ACC112 (cell line): Measurements from ENCODE around the gene KRTAP5-3.

Experiments
- H2AFZ ChIP-seq: fragments of 200-600 bp; sonication (generic); one replicate; pipeline ENCODE4 v1.6.0; 2017; ENCODE audit warnings: antibody characterized with exemption, low read length; ENCODE audit not compliant: unreplicated experiment
- H3K27ac ChIP-seq: fragments of 200-600 bp; sonication (generic); 2 replicates; pipeline ENCODE4 v1.5.1; 2014; ENCODE audit warnings: low read depth, mild to moderate bottlenecking, antibody characterized with exemption, low read length, moderate library complexity
- H3K27me3 ChIP-seq: fragments of 200-600 bp; sonication (generic); 2 replicates; pipeline ENCODE4 v1.6.1; 2014; ENCODE audit warnings: mild to moderate bottlenecking, antibody characterized with exemption, low read length, moderate library complexity, mixed read lengths; ENCODE audit not compliant: insufficient read depth
- H3K36me3 ChIP-seq: fragments of 200-600 bp; sonication (generic); 2 replicates; pipeline ENCODE4 v1.6.1; 2016; ENCODE audit warnings: mild to moderate bottlenecking, antibody characterized with exemption, low read length, moderate library complexity, mixed read lengths; ENCODE audit not compliant: insufficient read depth
- H3K4me1 ChIP-seq: fragments of 200-600 bp; sonication (generic); one replicate; pipeline ENCODE4 v1.6.1; 2016; ENCODE audit warnings: low read length, mixed read lengths; ENCODE audit not compliant: insufficient read depth, unreplicated experiment, control insufficient read depth
- H3K4me3 ChIP-seq: fragments of 200-600 bp; sonication (generic); 2 replicates; pipeline ENCODE4 v1.5.1; 2014; ENCODE audit warnings: mild to moderate bottlenecking, low read depth, low read length
- H3K79me2 ChIP-seq: fragments of 200-600 bp; sonication (generic); one replicate; pipeline ENCODE4 v1.6.0; 2016; ENCODE audit warnings: low read length; ENCODE audit not compliant: control insufficient read depth, unreplicated experiment, insufficient read depth

Gene KRTAP5-3

DNA sequence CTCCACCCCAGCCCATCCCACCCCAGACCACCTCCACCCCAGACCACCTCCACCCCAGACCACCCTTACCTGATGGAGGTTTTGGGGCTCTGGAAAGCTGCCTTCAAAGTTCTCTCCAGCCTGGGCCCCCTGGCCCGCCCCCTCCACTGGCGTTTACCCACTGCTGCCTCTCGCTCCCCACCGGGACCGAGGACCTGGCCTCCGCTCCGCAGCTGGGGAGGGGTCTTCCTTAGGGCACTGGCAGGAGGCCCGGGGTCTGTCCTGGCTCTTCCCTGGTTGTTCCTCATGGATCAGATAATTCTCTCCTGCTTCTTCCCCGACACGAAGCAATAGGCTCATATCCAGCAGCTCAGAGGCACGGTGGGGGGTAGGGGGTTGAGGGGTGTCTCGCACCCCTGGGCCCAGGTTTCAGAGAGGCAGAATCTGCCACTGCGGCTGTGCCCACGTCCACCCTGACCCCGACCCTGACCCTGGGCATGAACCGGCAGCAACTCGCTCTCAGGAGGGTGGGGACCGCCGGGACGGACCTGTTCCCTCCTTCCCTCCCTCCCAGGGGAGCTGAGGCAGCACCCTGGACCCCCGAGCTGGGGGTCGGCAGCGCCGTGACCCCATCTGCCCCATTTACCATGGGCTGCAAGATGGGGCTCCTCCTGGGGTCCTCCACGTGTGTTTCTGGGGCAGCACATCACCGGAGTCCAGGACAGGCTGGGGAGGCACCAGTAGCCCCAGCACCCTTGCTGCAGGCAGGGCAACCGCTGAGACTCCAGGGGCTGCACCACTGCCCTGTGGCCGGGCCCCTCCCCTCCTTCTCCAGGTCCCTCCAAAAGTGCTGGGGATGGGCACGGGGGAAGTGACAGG, 34.3 kb upstream of the KRTAP5-3 start:
- H3K27ac ChIP-seq: no peak overlapping the region
- H3K27me3 ChIP-seq: peaks cover 20% of the 10 kb centered on the region; the same call in 1 of the 2 replicates
- no peaks in the 10 kb centered on the region for H3K4me1 ChIP-seq
- no peaks in the 10 kb centered on the region for H3K79me2 ChIP-seq
- no peak overlapping the region for H2AFZ ChIP-seq
- H3K4me3 ChIP-seq: no peak overlapping the region
- no peaks in the 10 kb centered on the region for H3K36me3 ChIP-seq

DNA sequence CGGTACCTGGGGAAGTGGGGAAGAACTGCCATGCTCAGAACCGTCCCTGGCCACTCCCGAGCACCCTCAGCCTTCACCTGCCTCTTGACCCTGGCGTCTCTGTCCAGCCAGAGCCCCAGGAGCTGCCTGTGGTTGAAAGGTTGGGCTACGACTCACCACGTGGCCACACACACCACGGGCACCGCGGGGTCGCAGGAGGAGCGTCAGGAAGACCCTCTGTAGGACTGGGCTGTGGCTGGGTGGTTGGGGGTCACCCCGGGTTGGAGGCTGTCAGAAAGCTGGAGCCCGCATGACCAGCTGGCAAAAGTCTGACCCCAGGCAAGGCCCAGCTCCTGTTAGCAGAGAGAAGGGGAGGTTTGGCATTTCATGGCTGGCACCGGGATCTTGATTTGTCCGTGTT, 32.8 kb upstream of the KRTAP5-3 start:
- H3K4me1 ChIP-seq: no peaks in the 10 kb centered on the region
- H3K27me3 ChIP-seq: peaks cover 28% of the 10 kb centered on the region
- no peak overlapping the region for H3K4me3 ChIP-seq
- H2AFZ ChIP-seq: no peak overlapping the region
- no peaks in the 10 kb centered on the region for H3K79me2 ChIP-seq
- no peaks in the 10 kb centered on the region for H3K36me3 ChIP-seq
- H3K27ac ChIP-seq: no peak overlapping the region

DNA sequence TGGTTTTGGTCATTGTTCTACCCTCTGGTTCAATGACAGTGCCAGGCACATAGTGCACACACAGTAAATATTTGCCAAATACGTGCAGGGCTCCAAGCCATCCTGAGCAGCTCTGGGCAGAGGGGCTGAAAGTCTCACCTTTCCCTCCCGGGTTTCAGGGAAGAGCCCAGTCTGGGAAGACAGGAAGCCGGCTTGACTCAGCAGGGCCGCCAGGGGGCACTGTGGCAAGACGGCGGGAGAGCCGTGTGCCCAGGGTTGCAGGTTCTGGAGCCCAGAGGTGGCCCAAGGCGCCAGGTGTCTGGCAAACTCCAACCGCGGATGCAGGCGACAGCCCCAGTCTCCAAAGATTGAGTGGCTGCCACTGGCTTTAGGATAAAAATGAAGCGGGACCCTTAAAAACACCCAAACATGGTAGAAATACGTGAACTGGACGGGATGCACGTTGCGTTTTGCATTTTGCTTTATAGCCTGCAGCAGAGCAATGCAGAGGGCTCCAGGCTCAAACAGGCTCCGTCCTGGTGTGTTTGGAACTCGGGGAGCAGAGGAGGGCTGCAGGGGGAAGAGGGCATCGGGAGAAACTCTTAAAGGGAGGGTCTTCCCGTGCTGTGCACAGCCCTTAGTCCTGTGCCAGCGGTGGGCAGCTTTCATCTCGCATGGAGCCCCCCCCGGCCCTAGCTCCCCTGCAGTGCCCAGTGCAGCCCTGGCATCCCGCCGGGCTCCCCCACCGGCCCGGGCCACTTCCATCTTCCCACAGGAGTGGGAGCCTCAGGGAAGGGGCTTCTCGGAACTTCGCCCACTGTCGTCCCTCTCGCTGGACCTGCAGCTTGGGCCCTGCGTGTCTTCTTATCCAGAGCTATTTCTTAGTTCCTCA, 32.0 kb upstream of the KRTAP5-3 start:
- H2AFZ ChIP-seq: no peak overlapping the region
- H3K27ac ChIP-seq: no peak overlapping the region
- no peaks in the 10 kb centered on the region for H3K4me1 ChIP-seq
- H3K4me3 ChIP-seq: no peak overlapping the region
- H3K27me3 ChIP-seq: peaks cover 36% of the 10 kb centered on the region
- H3K79me2 ChIP-seq: no peaks in the 10 kb centered on the region
- H3K36me3 ChIP-seq: no peaks in the 10 kb centered on the region

DNA sequence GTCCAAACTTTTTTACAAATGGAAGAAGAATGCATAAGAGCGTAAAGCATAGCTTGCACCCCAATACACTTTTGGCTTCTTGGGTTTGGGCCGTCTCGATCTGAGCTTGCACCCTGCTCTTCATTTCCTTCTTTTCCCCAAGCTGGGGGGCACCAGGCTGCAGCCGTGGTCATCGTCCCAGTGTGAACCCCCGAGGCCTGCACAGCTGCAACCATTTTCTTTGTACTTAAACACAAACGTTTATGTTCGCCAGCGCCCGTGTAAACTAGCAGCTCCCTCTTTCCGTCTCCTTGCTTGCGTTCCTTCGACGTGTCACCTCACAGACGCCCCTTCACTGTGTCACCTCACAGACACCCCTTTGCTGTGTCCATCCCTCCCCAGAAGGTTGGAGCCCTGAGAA, 31.4 kb upstream of the KRTAP5-3 start:
- Histone ChIP-seq H3K27ac (no peak overlapping the region), H3K36me3 (no peaks in the 10 kb centered on the region), H3K27me3 (peaks cover 35% of the 10 kb centered on the region), H3K79me2 (no peaks in the 10 kb centered on the region), H2AFZ (no peak overlapping the region), H3K4me1 (no peaks in the 10 kb centered on the region), H3K4me3 (no peak overlapping the region)

DNA sequence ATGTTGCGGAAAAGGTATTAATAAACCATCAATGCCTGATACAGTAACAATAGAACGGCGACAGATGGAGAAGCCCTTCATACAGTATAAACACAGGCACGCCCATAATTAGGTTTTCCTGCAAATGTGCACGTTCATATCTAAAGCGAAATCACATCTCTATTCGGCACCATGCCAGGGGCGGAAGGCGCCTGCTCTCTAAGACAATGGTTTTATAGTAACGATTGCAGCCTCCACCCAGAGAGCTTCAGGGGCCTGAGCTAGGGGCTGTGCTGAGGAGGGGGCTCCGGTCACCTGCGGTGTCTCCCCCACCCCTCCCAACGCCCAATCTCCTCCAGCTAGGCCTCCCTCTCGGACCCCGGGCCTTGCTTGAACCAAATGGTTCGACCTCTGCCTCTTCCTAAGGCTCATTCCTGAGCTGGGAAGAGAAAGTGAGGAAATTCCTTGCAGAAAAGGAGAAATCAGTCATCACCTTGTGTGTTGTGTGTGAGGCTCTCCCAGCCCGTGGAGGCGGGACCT, 30.9 kb upstream of the KRTAP5-3 start:
- H3K27me3 ChIP-seq: peaks cover 39% of the 10 kb centered on the region
- H3K79me2 ChIP-seq: no peaks in the 10 kb centered on the region
- H3K36me3 ChIP-seq: no peaks in the 10 kb centered on the region
- H2AFZ ChIP-seq: no peak overlapping the region
- no peak overlapping the region for H3K4me3 ChIP-seq
- no peaks in the 10 kb centered on the region for H3K4me1 ChIP-seq
- no peak overlapping the region for H3K27ac ChIP-seq

DNA sequence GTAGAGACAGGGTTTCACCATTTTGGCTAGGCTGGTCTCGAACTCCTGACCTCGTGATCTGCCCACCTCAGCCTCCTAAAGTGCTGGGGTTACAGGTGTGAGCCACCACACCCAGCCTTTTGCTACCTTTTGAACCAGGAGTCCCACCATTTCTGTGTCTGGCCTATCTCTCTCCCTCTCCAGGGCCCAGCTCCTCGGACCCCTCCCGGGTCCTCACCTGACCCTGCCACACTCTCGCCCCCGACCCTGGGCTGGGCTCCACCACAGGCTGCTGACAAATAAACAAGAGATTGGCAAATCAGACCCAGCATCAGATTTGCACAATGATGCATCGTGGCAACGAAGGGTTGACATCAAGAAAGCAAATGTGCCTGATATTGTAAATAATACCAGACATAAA, 30.1 kb upstream of the KRTAP5-3 start:
- Histone ChIP-seq H3K4me3 (no peak overlapping the region), H3K36me3 (no peaks in the 10 kb centered on the region), H2AFZ (no peak overlapping the region), H3K27ac (no peak overlapping the region), H3K4me1 (no peaks in the 10 kb centered on the region), H3K79me2 (no peaks in the 10 kb centered on the region), H3K27me3 (peaks cover 46% of the 10 kb centered on the region)

DNA sequence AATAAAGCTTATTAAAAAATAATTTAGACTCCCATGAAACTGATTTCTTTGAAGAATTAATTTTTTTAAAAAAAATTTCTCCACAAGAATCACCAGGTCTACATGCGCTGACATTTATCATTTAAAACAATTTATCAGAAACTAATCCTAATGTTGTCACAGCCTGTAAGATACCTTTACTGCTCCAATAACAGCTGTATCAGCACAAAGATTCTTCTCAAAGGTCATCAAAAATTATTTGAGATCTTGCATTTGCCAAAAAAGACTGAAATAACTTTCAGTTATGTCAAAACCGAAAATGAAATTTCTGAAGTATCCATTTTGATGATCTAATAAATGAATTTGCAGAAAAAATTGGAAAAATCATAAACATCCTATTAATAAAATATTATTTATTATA, 29.4 kb upstream of the KRTAP5-3 start:
- Histone ChIP-seq H2AFZ (no peak overlapping the region), H3K79me2 (no peaks in the 10 kb centered on the region), H3K4me1 (no peaks in the 10 kb centered on the region), H3K27ac (no peak overlapping the region), H3K36me3 (no peaks in the 10 kb centered on the region), H3K4me3 (no peak overlapping the region), H3K27me3 (peaks cover 50% of the 10 kb centered on the region)

DNA sequence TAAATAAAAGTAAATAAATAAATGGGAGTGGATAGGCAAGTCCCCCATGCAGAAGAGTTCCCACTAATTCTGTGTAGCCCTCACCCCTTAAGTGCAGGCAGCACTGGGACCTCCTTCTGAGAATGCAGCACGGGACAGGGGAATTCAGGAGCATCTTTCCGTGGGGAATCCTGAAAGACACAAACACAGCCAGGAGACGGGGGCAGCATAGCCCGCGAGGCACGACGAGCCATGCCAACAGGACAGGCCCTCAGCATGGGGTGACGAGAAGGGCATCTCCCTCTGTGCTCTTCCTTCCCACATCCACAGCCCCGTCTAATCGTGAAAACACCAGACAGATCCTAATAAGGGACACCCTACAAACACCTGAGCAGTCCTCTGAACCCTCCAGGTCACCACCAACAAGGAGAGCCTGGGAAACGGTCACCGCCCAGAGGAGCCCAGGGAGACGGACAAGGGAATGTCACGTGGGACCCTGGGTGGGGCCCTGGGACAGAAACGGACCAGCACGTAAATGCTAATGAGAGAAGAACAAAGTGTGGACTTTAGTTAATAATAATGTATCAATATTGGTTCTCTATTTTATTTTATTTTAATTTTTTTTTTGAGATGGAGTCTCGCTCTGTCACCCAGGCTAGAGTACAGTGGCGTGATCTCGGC, 28.2 kb upstream of the KRTAP5-3 start:
- peaks cover 62% of the 10 kb centered on the region for H3K27me3 ChIP-seq

DNA sequence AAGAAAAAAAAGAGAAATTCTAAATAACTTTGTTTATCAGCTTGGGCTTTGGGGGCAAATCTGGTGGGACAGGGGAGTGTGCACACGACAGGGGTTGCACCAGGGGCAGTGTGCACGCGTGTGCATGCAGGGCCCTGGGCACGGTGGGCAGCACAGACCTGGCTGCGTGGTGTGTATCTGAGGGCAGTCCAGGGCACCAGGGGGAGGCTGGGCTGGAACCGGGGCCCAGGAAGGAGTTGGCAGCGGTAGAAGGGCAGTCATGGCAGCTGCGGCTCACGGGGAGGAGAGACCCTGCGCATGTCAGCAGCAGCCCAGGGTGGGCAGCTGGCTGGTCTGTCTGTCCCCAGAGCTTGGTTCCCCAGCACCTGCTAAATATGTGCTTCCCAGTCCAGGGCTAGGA, 25.6 kb upstream of the KRTAP5-3 start:
- no peak overlapping the region for H3K27ac ChIP-seq
- H2AFZ ChIP-seq: no peak overlapping the region
- H3K79me2 ChIP-seq: no peaks in the 10 kb centered on the region
- no peaks in the 10 kb centered on the region for H3K36me3 ChIP-seq
- H3K4me3 ChIP-seq: no peak overlapping the region
- peaks cover 69% of the 10 kb centered on the region for H3K27me3 ChIP-seq
- no peaks in the 10 kb centered on the region for H3K4me1 ChIP-seq

More for the DNA sequence above, 28.2 kb upstream of the KRTAP5-3 start:
- H3K79me2 ChIP-seq: no peaks in the 10 kb centered on the region
- no peak overlapping the region for H2AFZ ChIP-seq
- no peak overlapping the region for H3K4me3 ChIP-seq
- no peak overlapping the region for H3K27ac ChIP-seq
- no peaks in the 10 kb centered on the region for H3K36me3 ChIP-seq
- no peaks in the 10 kb centered on the region for H3K4me1 ChIP-seq

DNA sequence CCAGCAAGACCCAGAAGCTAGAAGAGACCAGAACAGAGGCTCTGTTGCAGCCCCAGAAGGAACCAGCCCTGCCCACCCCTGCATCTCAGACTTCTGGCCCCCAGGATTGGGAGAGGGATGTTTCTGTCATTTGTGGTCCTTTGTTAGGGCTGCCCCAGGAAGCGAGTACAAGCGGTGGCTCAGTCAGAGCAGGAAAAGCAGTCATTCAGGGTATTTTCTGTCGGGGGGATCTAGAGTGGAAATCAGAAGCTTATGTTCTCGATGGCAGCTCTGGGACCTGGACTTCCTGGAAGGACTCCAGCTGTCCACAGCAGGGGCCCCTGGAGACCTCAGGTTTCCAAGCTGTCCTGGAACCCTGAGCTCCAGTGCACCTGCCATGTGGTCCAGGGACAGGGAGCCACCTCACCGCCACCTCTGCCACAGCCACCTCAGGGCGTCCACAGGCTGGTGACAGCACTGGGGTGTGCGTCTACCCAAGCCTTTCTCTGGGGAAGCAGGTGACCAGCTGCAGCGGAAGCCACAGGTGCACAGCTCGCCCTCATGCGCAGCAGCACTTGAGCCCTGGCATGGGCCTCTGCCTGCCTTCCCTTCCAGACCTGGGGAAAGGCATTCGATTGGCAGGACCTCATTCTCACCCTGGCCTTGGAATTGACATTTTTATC, 23.9 kb upstream of the KRTAP5-3 start:
- H2AFZ ChIP-seq: no peak overlapping the region
- H3K4me3 ChIP-seq: no peak overlapping the region
- peaks cover 76% of the 10 kb centered on the region for H3K27me3 ChIP-seq
- H3K27ac ChIP-seq: no peak overlapping the region
- no peaks in the 10 kb centered on the region for H3K4me1 ChIP-seq
- H3K36me3 ChIP-seq: no peaks in the 10 kb centered on the region
- H3K79me2 ChIP-seq: no peaks in the 10 kb centered on the region
